ENCODE measurements around the gene MAML2. TPM values are rescaled to one million over a fixed set of nuclear protein-coding genes. Genes with fewer than 3 reads are reported as not detected.

Gene MAML2
- total RNA-seq, 1 experiment from 2014 or later = 2.7 TPM

DNA sequence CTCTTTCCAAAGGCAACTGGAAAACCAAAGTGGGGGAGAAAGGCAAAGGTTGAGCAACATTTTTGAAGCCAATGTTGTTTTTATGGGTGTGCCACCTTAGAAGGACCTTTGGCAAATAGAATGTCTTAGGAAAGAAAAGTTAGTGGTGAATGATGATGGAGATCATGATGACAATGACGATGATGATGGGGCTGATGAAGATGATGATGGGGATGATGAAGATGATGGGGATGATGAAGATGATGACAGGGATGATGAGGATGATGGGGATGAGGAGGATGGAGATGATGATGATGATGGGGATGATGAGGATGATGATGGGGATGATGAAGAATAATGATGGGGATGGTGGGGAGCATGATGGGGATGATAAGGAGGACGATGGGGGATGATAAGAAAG lies 340.7 kb downstream of the MAML2 start:
- no peak overlapping the region for H4K8ac ChIP-seq (replicated peaks; ENCODE audit: insufficient read length, low read depth, low read length)
- no peak for DNase-seq
- no peak overlapping the region for H4K5ac ChIP-seq (ENCODE audit: insufficient read length, low read depth, low read length)
- no peak overlapping the region for H2AK5ac ChIP-seq (ENCODE audit: insufficient read length, low read length)
- H2BK5ac ChIP-seq (ENCODE audit: insufficient read length, low read length) = no peak overlapping the region
- Mint-ChIP-seq H3K27ac (no peak overlapping the region), H3K36me3 (ENCODE audit: insufficient read depth in 1 of 3, low read depth in 3 of 3) (no peaks in the 10 kb centered on the region; a peak in 1 of 7 replicates), H3K27me3 (ENCODE audit: low read depth) (no peaks in the 10 kb centered on the region), H3K4me3 (no peak overlapping the region), H3K4me1 (peaks cover 7 to 10% of the 10 kb centered on the region in 2 experiments), H3K9me3 (peaks cover 0 to 3% of the 10 kb centered on the region in 2 experiments; a peak in 3 of 5 replicates)
- H3K56ac ChIP-seq (ENCODE audit: insufficient read length, low read depth, low read length) = no peak overlapping the region
- no peaks in the 10 kb centered on the region for H3K79me1 ChIP-seq (ENCODE audit: insufficient read depth, low read depth, low read length, poor library complexity, severe bottlenecking)
- H4K91ac ChIP-seq (ENCODE audit: insufficient read length, low read depth, low read length) = no peak overlapping the region
- no peak overlapping the region for H3K23ac ChIP-seq (ENCODE audit: insufficient read length, low read depth, low read length)
- WGBS (ENCODE audit: extremely low coverage, insufficient read length, low lambda C conversion rate) = 100% methylated on average over 1 of the region's 2 CpGs
- H2BK12ac ChIP-seq (ENCODE audit: insufficient read length, low read depth, low read length) = no peak overlapping the region
- H2BK120ac ChIP-seq (ENCODE audit: low read depth, low read length, poor library complexity, severe bottlenecking) = no peak overlapping the region
- no peak overlapping the region for H3K4me2 ChIP-seq (ENCODE audit: insufficient read depth, insufficient read length, low read length)
- TF ChIP-seq, protein P1, sequence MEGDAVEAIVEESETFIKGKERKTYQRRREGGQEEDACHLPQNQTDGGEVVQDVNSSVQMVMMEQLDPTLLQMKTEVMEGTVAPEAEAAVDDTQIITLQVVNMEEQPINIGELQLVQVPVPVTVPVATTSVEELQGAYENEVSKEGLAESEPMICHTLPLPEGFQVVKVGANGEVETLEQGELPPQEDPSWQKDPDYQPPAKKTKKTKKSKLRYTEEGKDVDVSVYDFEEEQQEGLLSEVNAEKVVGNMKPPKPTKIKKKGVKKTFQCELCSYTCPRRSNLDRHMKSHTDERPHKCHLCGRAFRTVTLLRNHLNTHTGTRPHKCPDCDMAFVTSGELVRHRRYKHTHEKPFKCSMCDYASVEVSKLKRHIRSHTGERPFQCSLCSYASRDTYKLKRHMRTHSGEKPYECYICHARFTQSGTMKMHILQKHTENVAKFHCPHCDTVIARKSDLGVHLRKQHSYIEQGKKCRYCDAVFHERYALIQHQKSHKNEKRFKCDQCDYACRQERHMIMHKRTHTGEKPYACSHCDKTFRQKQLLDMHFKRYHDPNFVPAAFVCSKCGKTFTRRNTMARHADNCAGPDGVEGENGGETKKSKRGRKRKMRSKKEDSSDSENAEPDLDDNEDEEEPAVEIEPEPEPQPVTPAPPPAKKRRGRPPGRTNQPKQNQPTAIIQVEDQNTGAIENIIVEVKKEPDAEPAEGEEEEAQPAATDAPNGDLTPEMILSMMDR (conservative IDR thresholded peaks at IDR 0.05) = no peak
- H3K14ac ChIP-seq (ENCODE audit: insufficient read depth, low read length) = no peak overlapping the region
- H3K4me1 ChIP-seq (ENCODE audit: insufficient read depth, low read length) = no peaks in the 10 kb centered on the region; the same call in 1 of the 2 replicates
- H3K27me3 ChIP-seq (ENCODE audit: insufficient read depth, low read length) = no peaks in the 10 kb centered on the region
- no peaks in the 10 kb centered on the region for H3K9me3 ChIP-seq (ENCODE audit: control insufficient read depth, low read depth, low read length)
- H3K79me2 ChIP-seq (ENCODE audit: insufficient read depth, low read length) = no peaks in the 10 kb centered on the region
- H3K18ac ChIP-seq (ENCODE audit: insufficient read length, low read depth, low read length) = no peak overlapping the region
- H2AFZ ChIP-seq (ENCODE audit: low read length) = no peak overlapping the region
- no peak overlapping the region for H3T11ph ChIP-seq (ENCODE audit: low read length)
- H3K4ac ChIP-seq (ENCODE audit: low read depth, low read length) = no peak overlapping the region
- no peaks in the 10 kb centered on the region for H3K23me2 ChIP-seq (ENCODE audit: insufficient read length, low read depth, low read length, poor library complexity, severe bottlenecking)
- H2BK20ac ChIP-seq (ENCODE audit: low read depth, low read length, poor library complexity, severe bottlenecking) = no peak overlapping the region
- no peak overlapping the region for H2BK15ac ChIP-seq (ENCODE audit: low read depth, low read length)
- H3K9ac ChIP-seq (ENCODE audit: extremely low read depth, insufficient read length, low read length) = no peak overlapping the region
- no peak overlapping the region for H3K27ac ChIP-seq (ENCODE audit: insufficient read length, low read depth, low read length)
- H4K20me1 ChIP-seq (ENCODE audit: control insufficient read depth, insufficient read depth, insufficient read length) = no peaks in the 10 kb centered on the region
